Type B pancreatic cell (in vitro differentiated cells): ENCODE data around the gene CCNL2. TPM values are rescaled to one million over a fixed set of nuclear protein-coding genes. Genes with fewer than 3 reads are reported as not detected.

Source experiments
- DNase-seq: peaks from one replicate; pipeline ENCODE4 v3.0.0; 2021; ENCODE audit warnings: mixed read lengths; ENCODE audit not compliant: unreplicated experiment; ENCODE audit errors: extremely low spot score
- H3K27ac Mint-ChIP-seq: 2 replicates; pipeline ENCODE4 v1.8.0; 2021; ENCODE audit warnings: mild to moderate bottlenecking, mixed read lengths
- H3K27me3 Mint-ChIP-seq: 2 replicates; pipeline ENCODE4 v1.8.0; 2021; ENCODE audit warnings: mixed read lengths
- H3K36me3 Mint-ChIP-seq: 2 replicates; pipeline ENCODE4 v1.8.0; 2021; ENCODE audit warnings: mixed read lengths
- H3K4me1 Mint-ChIP-seq: one replicate; pipeline ENCODE4 v1.8.0; 2021; ENCODE audit warnings: mixed read lengths; ENCODE audit not compliant: unreplicated experiment
- H3K4me3 Mint-ChIP-seq: 2 replicates; pipeline ENCODE4 v1.8.0; 2021; ENCODE audit warnings: mild to moderate bottlenecking, mixed read lengths
- H3K9me3 Mint-ChIP-seq: 2 replicates; pipeline ENCODE4 v1.8.0; 2021; ENCODE audit warnings: mixed read lengths
- CTCF ChIP-seq: fragments of 200-600 bp; sonication (generic); conservative IDR thresholded peaks from 2 replicates; pipeline ENCODE4 v1.5.0; 2021; ENCODE audit warnings: antibody characterized with exemption, mild to moderate bottlenecking
- total RNA-seq: library from RNA; stranded (reverse); gene quantifications from 2 replicates; pipeline ENCODE4 v1.2.1, GENCODE V29; 2021; ENCODE audit warnings: low replicate concordance

The CCNL2 gene
- total RNA-seq, 1 donor from 2014 or later: 298 TPM

- Mint-ChIP-seq H3K27me3 (peaks cover 8% of the 10 kb centered on the region), H3K4me3 (no peak overlapping the region), H3K9me3 (no peaks in the 10 kb centered on the region), H3K27ac (no peak overlapping the region), H3K36me3 (no peaks in the 10 kb centered on the region), H3K4me1 (peaks cover 6% of the 10 kb centered on the region)
- DNase-seq: no peak
- TF ChIP-seq CTCF: no peak
Measured at GRCh38 chr1:1353389-1354151, 45.6 kb downstream of the CCNL2 start.

GRCh38 chr1:1352786-1353388 lies 46.2 kb downstream of the CCNL2 start:
- peaks cover 6% of the 10 kb centered on the region for H3K4me1 Mint-ChIP-seq
- H3K36me3 Mint-ChIP-seq: no peaks in the 10 kb centered on the region
- no peak for TF ChIP-seq CTCF
- DNase-seq: no peak
- H3K9me3 Mint-ChIP-seq: no peaks in the 10 kb centered on the region
- H3K27ac Mint-ChIP-seq: peak overlapping the region; percentile 67
- H3K27me3 Mint-ChIP-seq: peaks cover 8% of the 10 kb centered on the region
- H3K4me3 Mint-ChIP-seq: peak overlapping the region; percentile 74

DNA sequence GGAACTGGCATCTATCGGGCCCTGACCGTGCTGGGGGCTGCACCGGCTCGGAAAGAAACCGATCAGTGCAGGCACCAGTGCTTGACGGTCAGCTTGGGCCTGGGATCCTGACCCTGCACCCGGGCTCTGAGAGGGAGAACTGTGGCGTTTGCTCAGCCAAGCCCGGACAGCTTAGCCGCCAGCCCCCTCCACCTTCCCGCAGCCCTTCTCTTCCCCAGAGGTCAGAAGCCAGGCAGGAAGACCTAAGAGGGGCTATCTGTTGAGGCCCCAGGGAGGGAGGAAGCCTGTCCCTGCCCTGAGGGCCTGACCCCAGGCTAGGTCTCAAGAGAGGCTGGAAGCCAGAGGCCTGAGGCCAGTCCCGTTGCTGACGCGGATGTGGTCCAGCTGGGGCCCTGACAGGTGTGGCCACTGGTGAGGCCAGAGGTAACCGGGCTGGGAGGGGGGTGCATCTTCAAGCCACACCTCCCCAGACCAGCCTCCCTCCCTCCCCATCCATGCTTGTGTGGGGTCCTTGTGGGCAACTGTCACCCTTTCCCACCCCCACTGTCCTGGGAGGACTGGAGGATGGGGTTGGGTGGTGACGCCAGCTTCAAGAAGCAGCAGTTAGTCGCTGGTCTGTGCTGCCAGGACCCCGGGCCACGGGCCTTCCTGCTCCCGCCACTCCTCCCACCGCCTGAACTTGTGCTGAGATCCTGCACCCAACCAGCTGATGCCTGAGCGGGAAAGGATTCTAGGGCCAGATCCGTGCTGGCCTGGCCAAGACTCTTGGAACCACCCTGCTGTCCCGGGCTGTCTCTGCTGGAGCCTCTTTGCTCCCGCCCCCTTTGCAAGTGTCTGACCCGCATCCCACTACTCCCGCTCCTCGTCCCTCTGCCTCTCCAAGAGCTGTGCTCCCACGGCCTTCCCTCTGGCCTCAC lies 47.4 kb downstream of the CCNL2 start:
- Mint-ChIP-seq H3K4me3 (peak overlapping the region; percentile 74), H3K9me3 (no peaks in the 10 kb centered on the region), H3K4me1 (peaks cover 15% of the 10 kb centered on the region), H3K27ac (peak overlapping the region; percentile 67), H3K36me3 (no peaks in the 10 kb centered on the region), H3K27me3 (peaks cover 8% of the 10 kb centered on the region)
- TF ChIP-seq CTCF: no peak
- no peak for DNase-seq

GRCh38 chr1:1349256-1350012 lies 49.7 kb downstream of the CCNL2 start, which contains the start of gene DVL1:
DVL1 (minus strand) TSS chr1:1349418; CDS start chr1:1349065, 353 bp downstream.
- H3K4me3 Mint-ChIP-seq: peak within 1 kb of the TSS; percentile 85
- peak within 1 kb of the TSS; percentile 16 for H3K27ac Mint-ChIP-seq
- no peaks in the 10 kb centered on the region for H3K9me3 Mint-ChIP-seq
- TF ChIP-seq CTCF: peak; percentile 69
- H3K27me3 Mint-ChIP-seq: peaks cover 8% of the 10 kb centered on the region
- no peak for DNase-seq
- H3K36me3 Mint-ChIP-seq: no peaks in the 10 kb centered on the region
- H3K4me1 Mint-ChIP-seq: peaks cover 17% of the 10 kb centered on the region
